ENCODE data around the gene POMP. TPM values are rescaled to one million over a fixed set of nuclear protein-coding genes. Genes with fewer than 3 reads are reported as not detected.
A peak's percentile ranks its signal among the peaks of the same experiment; 100 is the strongest.

Gene POMP
- total RNA-seq, 4 donors from 2014 or later: 24.7 to 56.8 (median 44.0) TPM

DNA sequence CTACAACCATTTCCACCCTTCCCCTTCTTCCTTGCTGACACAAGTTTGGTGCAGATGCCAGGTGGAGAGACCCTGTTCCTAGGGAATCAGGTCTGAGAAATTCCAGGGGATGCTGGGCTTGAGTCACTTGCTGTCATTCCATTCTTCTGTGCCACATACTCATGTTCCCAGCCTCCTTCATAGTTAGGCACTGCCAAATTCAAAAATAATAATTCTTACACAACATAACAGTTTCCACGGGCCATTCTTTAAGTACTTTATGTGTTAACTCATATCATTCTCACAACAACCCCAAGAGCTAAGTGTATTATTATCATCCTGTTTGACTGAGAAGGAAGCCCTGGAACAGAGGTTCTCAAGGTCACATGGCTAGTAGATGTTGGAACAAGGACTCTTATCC lies 27.1 kb upstream of the POMP start:
- H3K4me3 ChIP-seq: no peak overlapping the region
- H3K9me3 ChIP-seq: no peaks in the 10 kb centered on the region
- H3K36me3 ChIP-seq: no peaks in the 10 kb centered on the region
- intact Hi-C loops (cut with DNase I; ENCODE audit: low total_unique reads) (loop anchor here (10.0 kb wide), 1 partner anchor 307 kb away; no protein-coding TSS in a partner anchor), in situ Hi-C loops (cut with MboI; ENCODE audit: low pct_ligation_motif_present in 1 of 4, low pct_unique_long_range_greater_than_20kb in 1 of 4, low sequenced_read_pairs in 3 of 4) (loop anchor here in 3 of 4 donors (10.0 to 25.0 kb wide), 2 partner anchors 294 to 307 kb away; no protein-coding TSS in a partner anchor)
- peaks cover 0 to 3% (median 0%) of the 10 kb centered on the region in 4 donors for H3K4me1 ChIP-seq
- H3K27me3 ChIP-seq: no peaks in the 10 kb centered on the region
- no peak for TF ChIP-seq CTCF (IDR thresholded peaks at IDR 0.05)
- TF ChIP-seq EP300 (IDR thresholded peaks at IDR 0.05; ENCODE audit: low read depth): no peak
- no peak for TF ChIP-seq POLR2A (IDR thresholded peaks at IDR 0.05)
- no peak for TF ChIP-seq POLR2AphosphoS5 (IDR thresholded peaks at IDR 0.05)
- WGBS, 2 donors (ENCODE audit: low coverage in 1 of 2): 88 to 91% methylated on average over 1 of the region's 1 CpG
- no peak for DNase-seq
- no peak overlapping the region for H3K27ac ChIP-seq

GRCh38 chr13:28636069-28636468 lies 22.9 kb upstream of the POMP start:
- no peak for DNase-seq
- H3K4me3 ChIP-seq: no peak overlapping the region
- H3K27ac ChIP-seq: no peak overlapping the region
- H3K9me3 ChIP-seq: no peaks in the 10 kb centered on the region
- H3K4me1 ChIP-seq: peaks cover 0 to 5% (median under 1%) of the 10 kb centered on the region in 4 donors
- WGBS, 2 donors (ENCODE audit: low coverage in 1 of 2): 12 to 20% methylated on average over 1 of the region's 1 CpG
- H3K36me3 ChIP-seq: no peaks in the 10 kb centered on the region
- in situ Hi-C loops (cut with MboI; ENCODE audit: low pct_ligation_motif_present in 1 of 4, low pct_unique_long_range_greater_than_20kb in 1 of 4, low sequenced_read_pairs in 3 of 4): loop anchor here (5.0 to 25.0 kb wide), 3 partner anchors 299 to 314 kb away; no protein-coding TSS in a partner anchor
- no peaks in the 10 kb centered on the region for H3K27me3 ChIP-seq
- TF ChIP-seq EP300 (IDR thresholded peaks at IDR 0.05; ENCODE audit: low read depth): no peak
- TF ChIP-seq POLR2AphosphoS5 (IDR thresholded peaks at IDR 0.05): no peak
- TF ChIP-seq CTCF (IDR thresholded peaks at IDR 0.05): no peak
- no peak for TF ChIP-seq POLR2A (IDR thresholded peaks at IDR 0.05)
- intact Hi-C loops (cut with DNase I; ENCODE audit: low total_unique reads): loop anchor here (10.0 kb wide), 1 partner anchor 311 kb away; no protein-coding TSS in a partner anchor

- intact Hi-C loops (cut with DNase I; ENCODE audit: low total_unique reads) (loop anchor here (10.0 kb wide), 1 partner anchor 312 kb away; no protein-coding TSS in a partner anchor), in situ Hi-C loops (cut with MboI; ENCODE audit: low pct_ligation_motif_present in 1 of 4, low pct_unique_long_range_greater_than_20kb in 1 of 4, low sequenced_read_pairs in 3 of 4) (loop anchor here (5.0 to 25.0 kb wide), 3 partner anchors 299 to 314 kb away; no protein-coding TSS in a partner anchor)
- TF ChIP-seq POLR2A (IDR thresholded peaks at IDR 0.05) (no peak), EP300 (IDR thresholded peaks at IDR 0.05; ENCODE audit: low read depth) (no peak), CTCF (IDR thresholded peaks at IDR 0.05) (peak; percentile 70 to 81 (median 76)), POLR2AphosphoS5 (IDR thresholded peaks at IDR 0.05) (no peak)
- WGBS, 2 donors (ENCODE audit: low coverage in 1 of 2): 21 to 25% methylated on average over 8 to 10 of the region's 10 CpGs
- H3K27ac ChIP-seq: no peak overlapping the region
- peak; percentile 65 for DNase-seq
- no peak overlapping the region for H3K4me3 ChIP-seq
- H3K27me3 ChIP-seq: no peaks in the 10 kb centered on the region
- no peaks in the 10 kb centered on the region for H3K36me3 ChIP-seq
- peaks cover 0 to 8% (median 3%) of the 10 kb centered on the region in 4 donors for H3K4me1 ChIP-seq
- H3K9me3 ChIP-seq: no peaks in the 10 kb centered on the region
Measured at GRCh38 chr13:28636677-28637317, 22.1 kb upstream of the POMP start.

- TF ChIP-seq CTCF (IDR thresholded peaks at IDR 0.05) (no peak), POLR2A (IDR thresholded peaks at IDR 0.05) (no peak), EP300 (IDR thresholded peaks at IDR 0.05; ENCODE audit: low read depth) (no peak), POLR2AphosphoS5 (IDR thresholded peaks at IDR 0.05) (no peak)
- Histone ChIP-seq H3K36me3 (no peaks in the 10 kb centered on the region), H3K27ac (no peak overlapping the region), H3K9me3 (no peaks in the 10 kb centered on the region), H3K4me3 (no peak overlapping the region), H3K4me1 (peaks cover 0 to 8% (median 3%) of the 10 kb centered on the region in 4 donors), H3K27me3 (no peaks in the 10 kb centered on the region)
- intact Hi-C loops (cut with DNase I; ENCODE audit: low total_unique reads) (loop anchor here (10.0 kb wide), 1 partner anchor 313 kb away; no protein-coding TSS in a partner anchor), in situ Hi-C loops (cut with MboI; ENCODE audit: low pct_ligation_motif_present in 1 of 4, low pct_unique_long_range_greater_than_20kb in 1 of 4, low sequenced_read_pairs in 3 of 4) (loop anchor here (5.0 to 25.0 kb wide), 3 partner anchors 301 to 316 kb away; no protein-coding TSS in a partner anchor)
- DNase-seq: no peak
- 38 to 42% methylated on average over 3 of the region's 3 CpGs for WGBS, 2 donors (ENCODE audit: low coverage in 1 of 2)
Measured at GRCh38 chr13:28637714-28638355, 21.1 kb upstream of the POMP start.
